MV-4-11 (cell line): ENCODE results near the gene C20orf96.
"Not testable (repeated sequence)": the region's sequence is repeated elsewhere in the genome, so short reads cannot be mapped to it uniquely, and the experiment has no call there.

Source experiments
- DNase-seq: peaks from one replicate; lab custom pipeline; 2025; lab: John Stamatoyannopoulos, UW

The C20orf96 gene, protein sequence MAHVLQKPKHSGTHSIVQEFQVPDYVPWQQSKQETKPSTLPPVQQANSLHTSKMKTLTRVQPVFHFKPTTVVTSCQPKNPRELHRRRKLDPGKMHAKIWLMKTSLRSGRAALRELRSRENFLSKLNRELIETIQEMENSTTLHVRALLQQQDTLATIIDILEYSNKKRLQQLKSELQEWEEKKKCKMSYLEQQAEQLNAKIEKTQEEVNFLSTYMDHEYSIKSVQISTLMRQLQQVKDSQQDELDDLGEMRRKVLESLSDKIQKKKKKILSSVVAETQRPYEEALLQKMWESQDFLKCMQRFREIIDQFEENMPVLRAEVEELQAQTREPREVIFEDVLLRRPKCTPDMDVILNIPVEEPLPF

DNA sequence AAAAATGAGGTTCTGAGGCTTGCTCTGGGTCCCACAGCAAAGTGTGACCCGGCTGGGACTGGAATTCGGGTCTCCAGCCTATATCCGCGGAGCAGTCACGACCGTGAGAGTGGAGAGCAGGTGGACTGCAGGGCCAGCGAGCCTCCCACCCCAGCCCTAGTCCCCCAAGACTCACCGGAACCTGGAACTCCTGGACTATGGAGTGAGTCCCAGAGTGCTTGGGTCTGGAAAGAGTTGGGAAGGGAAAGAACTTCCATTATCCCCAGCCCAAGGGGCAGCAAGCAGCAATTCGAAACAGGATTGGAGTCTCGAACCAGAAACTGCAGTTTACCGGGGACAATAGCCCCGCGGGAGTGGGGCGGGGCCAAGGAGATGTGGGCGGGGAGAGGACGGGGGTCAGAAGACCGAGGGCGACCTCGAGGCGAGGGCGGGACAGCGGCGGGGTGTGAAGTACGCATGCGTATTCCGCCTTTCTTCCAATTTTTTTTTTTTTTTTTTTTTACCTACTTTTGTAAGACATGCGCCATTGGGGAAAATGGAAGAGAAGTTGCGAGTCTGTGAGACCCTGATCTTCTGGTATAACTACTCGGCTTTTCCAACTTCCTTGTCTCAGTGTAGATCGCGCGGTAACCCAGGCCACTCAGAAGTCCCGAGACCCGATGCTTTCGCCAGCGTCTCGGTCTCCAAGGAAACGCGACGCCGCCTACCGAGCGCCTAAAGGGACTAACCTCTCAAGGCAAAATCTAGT lies at the start of gene C20orf96:
C20orf96 (minus strand) TSS at position 667 of the 748 bp plus-strand sequence; CDS start at position 527, 140 bp downstream.
- peak; percentile 93 for DNase-seq

DNA sequence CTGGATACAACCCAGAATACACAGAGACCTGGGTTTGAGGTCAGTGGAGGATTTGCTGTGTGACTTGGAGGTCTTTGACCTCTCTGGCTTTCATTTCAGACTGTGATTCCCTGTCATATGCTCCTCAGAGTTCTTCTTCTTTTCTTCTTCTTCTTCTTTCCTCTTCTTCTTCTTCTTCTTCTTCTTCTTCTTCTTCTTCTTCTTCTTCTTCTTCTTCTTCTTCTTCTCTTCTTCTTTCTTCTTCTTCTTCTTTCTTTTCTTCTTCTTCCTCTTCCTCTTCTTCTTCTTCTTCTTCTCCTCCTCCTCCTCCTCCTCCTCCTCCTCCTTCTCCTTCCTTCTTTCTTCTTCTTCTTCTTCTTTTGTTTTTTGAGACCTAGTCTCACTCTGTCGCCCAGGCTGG lies 45.5 kb upstream of the C20orf96 start:
- DNase-seq: not testable (repeated sequence)

DNA sequence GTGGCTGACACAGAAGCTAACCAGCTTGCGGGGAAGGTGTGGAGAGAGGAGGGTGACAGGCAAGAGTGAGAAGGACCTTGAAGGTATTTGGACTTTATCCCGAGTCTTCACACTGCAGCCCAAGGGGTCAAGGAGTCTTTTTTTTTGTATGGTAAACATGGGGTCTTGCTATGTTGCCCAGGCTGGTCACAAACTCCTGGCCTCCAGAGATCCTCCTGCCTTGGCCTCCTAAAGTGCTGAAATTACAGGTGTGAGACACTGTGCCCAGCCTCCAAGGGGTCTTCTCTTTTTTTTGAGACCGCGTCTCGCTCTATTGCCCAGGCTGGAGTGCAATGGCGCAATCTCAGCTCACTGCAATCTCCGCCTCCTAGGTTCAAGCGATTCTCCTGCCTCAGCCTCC lies 44.0 kb upstream of the C20orf96 start:
- DNase-seq: no peak

DNA sequence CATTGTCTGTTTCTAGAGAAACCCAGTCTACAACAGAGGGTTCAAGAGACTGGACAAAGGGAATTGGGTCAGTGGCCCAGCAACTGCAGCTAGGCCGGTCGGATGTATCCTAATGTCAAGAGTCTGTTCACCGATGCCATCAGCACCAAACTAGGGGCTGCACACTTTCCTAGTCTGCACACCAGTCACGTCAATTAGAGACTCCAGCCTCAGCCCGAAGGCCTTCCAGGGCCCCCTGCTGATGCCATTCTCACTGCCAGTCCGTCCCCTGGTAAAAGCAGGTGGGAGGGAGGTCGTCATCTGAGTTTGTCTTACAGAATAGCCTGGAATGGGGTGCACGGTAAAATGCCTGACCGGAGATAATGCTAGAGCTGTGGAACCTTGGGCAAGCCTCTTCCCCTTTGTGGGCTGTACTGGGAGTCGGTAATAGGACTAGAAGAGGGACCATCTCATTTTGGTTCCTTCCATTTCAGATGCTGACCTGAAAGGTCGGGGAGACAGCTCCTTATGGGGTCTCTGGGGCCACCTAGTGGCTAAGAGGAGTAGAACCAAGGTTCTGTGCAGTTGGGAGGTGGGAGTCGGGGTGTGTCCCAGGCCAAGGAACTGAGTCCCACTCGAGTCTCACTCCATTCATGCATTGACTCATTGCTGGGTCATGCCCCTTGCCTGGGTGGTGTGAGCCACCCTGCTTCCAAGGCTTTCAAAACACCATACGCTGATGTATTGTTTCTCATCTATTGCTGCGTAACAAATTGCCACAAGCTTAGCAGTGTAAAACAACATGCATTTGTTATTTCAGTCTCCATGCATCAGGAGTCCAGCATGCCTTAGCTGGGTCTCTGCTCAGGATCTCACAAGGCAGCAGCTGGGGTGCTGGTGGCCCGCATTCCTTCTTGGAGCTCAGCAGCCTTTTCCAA lies 39.9 kb upstream of the C20orf96 start:
- DNase-seq: peak; percentile 87

DNA sequence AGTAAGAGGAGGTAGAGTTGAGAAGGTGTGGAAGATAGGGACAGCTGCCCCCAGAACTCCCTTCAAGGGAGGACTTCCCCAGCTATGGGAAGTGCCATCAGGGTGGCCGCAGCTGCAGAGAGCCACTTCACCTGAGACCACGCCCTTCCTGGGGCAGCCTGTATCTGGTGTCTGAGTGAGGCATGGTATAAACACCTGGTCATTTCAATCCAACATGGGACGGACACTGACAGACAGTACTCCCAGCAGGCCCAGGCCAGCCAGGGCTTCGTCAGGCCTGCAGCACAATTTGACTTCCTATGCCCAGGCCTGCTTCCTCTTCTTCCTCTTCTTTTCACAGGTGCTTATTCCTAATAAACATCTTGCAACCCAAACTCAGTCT lies 39.3 kb upstream of the C20orf96 start:
- no peak for DNase-seq

DNA sequence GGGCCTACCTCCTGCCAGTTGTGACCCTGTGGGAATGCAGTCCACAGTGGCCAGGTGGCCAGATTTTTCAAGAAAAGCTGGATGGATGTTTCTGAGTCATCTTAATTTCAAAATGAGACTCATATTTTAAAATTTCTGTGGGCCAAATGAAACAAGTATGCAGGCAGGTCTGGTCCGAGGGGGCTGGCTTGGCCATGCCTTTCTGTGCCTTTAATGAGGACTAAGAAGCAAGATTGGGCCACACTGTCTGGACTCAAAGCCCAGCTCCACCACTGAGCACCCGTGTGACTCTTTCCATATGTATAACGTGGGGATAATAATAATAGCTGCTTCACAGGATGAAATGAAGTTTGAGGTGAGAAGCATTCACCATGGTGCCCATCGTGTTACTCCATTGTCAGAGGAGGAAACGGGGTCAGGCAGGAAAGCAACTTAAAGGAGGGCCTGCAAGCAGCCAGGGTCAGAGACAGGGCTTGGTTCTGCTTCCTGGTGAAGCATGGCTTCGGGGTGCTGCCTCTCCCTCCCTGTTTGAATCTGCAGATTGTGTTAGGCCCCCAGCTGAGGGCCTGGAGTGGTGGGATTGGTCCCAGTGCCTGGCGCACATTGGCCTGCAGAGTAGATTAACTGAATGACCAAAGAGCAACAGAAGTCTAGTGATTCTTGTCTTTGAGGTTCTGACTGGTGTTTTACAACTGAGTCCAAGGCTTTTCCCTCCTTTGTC lies 38.6 kb upstream of the C20orf96 start:
- DNase-seq: no peak

DNA sequence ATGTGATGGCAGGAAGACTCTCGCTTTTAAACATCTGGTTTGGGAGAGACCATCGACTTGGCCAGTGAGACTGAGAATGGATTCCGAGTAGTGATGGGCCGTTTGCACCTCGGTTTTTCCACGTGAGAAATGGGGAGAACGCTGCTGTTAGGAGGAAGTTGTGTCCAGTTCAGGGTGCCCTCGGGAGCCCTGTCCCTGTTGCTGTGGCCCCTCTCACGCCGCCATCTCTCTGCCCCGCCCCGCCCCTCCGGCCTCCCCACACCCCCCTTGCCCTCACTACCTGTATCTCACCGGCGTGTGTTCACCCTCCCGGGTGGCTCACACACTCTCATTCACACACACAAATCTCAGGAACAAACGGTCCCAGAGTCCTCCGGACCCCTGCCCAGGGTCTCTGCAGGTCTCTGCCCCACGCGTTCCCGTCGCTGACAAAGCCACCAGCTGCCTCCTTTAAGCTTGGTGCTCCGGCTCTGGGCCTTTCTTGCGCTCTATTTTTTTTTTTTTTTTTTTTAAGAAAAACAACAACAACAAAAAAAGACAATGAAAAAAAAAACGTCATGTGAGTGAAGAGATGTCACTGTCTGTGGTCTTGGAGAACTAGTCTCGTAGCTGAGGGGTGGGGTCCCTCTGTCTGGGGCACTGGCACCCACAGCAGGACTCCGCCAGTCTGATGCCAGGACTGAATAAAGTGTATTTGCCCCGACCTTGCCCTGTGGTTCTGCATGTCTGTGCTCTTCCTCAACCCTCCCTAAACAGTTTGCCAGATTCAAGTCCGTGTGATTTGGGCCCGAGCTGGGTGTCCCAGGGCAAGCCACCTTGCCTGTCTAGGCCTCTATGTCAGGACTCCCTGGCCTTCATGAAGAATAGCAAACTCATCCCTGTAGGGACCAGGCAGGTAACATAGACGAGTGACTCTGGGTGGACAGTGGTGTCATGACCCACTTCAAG lies 37.8 kb upstream of the C20orf96 start:
- no peak for DNase-seq

DNA sequence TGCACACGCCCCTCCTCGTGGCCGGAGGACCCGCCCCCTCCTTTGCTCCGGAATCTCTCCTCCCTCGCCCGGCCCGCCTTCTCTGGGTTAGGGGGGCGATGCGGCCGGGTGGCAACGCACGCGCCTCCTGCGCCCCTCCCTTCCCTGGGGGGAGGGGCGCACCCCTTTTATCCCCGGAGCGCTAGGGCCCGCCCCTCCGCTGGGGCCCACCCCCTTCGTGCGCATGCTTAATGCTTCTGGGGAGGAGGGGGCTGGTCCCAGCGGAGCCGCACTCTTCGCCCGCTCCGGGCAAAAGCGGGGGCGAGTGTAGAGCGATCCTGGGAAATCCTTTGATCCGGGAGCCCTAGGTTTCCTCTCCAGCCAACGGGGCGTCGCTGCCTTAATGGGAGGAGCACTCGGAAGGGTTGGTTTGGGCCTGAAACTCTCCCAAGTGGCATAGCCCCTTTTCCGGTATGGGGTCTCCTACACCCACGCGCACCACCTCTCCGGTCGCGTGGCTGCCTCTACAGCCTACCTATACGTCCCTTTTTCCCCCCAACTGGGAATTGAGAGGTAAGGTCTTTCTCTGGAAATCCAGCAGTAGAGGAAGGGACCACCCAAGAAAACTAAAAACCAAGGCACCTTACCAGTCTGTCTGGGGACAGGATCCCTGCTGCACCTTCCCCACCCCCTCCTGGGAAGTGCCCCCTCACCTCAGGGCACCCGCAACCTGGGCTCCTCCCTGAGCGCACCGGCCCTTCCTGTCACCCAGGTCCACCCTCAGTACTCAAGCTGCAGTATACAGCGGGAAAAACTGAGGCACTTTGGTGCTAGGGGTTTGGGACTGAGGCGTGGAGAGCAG lies 36.9 kb upstream of the C20orf96 start:
- DNase-seq: peak; percentile 36

DNA sequence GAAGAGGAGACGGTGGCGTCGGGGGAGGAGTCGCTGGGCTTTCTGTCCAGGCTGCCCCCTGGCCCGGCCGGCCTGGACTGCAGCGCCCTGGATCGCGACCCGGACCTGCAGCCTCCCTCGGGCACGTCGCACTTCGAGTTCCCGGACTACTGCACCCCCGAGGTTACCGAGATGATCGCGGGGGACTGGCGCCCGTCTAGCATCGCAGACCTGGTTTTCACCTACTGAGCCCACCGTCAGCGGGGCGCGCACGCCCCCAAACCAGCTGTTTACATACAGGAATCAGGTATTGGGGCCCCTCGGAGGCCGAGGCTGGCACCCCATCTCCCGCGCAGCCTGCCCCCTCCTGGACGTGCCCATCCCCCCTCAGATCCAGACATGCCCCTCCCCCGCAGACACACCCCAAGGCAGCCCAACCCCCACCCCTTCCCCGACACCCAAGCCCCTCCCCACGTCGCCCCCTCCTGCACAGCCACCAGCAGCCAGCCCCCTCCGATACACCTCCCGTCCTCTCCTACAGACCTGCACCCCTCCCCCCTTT lies 36.2 kb upstream of the C20orf96 start:
- DNase-seq: no peak

DNA sequence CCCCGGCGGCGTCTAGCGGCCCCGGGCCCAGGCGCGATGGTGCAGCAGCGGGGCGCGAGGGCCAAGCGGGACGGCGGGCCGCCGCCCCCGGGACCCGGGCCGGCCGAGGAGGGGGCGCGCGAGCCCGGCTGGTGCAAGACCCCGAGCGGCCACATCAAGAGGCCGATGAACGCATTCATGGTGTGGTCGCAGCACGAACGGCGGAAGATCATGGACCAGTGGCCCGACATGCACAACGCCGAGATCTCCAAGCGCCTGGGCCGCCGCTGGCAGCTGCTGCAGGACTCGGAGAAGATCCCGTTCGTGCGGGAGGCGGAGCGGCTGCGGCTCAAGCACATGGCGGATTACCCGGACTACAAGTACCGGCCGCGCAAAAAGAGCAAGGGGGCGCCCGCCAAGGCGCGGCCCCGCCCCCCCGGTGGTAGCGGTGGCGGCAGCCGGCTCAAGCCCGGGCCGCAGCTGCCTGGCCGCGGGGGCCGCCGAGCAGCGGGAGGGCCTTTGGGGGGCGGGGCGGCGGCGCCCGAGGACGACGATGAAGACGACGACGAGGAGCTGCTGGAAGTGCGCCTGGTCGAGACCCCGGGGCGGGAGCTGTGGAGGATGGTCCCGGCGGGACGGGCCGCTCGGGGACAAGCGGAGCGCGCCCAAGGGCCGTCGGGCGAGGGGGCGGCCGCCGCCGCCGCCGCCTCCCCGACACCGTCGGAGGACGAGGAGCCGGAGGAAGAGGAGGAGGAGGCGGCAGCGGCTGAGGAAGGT lies 35.5 kb upstream of the C20orf96 start:
- peak; percentile 27 for DNase-seq

DNA sequence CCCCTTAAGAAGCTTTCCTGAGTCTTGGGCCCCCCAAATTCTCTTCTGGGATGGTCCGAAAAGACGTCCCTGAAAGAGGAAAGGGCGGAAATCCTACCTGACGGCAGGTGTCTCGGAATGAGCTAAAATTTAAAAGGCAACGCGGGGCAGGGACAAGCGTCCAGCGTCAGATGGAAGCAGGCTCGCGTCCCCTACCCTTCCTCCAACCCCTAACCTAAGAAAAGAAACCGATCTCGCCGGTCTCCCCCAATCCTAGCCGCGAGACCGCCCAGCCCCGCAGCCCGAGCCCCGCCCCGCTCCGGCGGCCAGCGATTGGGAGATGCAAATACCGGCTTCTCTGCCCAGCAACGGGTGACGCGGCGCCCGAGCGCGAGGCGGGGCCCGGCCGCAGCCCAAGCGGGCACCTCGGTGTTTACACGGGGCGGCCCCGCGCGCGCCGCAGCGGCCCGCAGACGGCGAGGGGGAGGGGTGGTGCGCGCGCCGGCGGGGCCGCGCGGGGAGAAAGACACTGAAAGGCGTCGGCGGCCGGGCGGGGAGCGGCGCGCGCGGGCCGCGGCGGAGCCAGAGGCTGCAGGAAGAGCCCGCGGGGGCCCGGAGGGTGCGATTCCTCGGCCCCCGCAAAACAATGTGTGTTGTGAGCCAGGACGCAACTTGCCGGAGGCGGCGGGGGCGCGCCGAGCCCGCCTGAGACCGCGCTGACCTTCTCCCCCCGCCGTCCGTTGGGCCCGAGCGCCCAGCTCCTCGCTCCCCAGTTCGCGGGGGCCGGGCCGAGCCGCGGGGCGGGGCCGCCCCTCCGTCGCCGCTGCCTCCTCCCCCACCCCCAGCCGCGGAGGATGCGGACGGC lies 34.7 kb upstream of the C20orf96 start, which contains the start of gene SOX12:
SOX12 (plus strand) TSS at position 508 of the 844 bp plus-strand sequence. CDS start 373 bp downstream, outside the sequence.
- DNase-seq: peak; percentile 84

DNA sequence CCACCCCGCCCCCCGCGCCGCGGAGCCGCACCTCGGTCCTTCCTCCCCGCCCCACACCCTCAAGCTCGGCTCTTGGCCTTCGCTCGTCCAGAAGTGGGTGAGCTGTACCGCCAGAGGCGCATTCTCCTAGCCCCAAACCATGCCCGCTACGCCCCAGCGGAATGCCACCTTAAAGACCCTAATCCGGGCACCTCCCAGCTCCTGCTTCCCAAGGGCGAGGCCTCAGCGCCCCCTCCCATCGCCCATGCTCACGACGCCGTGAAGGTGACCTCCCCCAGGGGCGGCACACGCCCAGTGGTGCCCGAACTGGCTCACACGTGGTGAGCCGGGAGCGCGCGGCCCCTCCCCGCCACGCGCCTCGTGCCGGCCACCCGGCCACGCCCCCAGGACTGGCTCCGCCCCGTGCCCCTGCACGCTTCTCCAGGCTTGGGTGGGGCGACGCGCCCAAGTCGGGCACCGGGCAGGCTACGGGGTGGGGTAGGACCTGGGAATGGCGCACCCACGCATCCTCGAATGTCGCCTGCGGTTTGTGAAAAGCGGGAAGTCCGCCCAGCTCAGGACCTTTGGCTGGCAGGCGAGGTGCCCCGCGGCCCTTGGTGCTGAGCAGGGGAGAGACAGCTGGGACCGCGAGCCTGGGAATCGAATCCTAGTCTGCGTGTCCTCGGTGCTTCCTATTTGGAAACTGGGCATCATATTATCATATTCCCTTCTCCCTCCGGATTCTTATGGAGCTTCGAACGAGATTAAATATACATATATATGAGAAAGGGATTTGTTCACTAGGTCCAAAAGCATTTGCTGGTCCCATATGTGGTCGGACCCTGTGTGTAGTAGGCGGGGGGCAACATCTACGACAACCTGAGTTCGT lies 33.9 kb upstream of the C20orf96 start:
- peak; percentile 80 for DNase-seq

DNA sequence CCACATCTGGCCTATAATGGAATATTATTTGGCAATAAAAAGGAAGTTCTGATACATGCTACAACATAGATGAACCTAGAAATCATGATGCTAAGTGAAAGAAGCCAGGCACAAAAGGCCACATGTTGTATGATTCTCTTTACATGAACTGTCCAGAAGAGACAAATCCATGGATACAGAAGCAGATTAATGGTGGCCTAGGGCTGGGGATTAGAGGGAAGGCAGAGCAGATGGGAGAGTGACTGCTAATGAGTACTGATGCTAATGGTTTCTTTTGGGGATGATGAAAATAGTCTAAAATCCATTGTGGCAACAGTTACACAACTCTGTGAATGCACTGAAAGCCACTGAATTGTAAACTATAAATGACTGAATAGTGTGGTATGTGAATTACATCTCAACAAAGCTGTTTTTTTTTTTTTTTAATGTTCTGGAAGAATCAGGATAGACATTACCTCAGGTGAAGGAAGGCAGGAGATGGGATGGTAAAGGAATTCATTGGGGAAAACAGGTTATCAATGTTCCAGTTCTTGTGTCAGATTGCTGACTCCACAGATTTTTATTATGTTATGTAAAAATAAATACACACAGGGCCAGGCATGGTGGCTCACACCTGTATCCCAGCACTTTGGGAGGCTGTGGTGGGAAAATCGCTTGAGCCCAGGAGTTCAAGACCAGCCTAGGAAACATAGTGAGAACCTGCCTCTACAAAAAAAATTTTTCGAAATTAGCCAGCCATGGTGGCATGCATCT lies 25.9 kb upstream of the C20orf96 start:
- DNase-seq: no peak

DNA sequence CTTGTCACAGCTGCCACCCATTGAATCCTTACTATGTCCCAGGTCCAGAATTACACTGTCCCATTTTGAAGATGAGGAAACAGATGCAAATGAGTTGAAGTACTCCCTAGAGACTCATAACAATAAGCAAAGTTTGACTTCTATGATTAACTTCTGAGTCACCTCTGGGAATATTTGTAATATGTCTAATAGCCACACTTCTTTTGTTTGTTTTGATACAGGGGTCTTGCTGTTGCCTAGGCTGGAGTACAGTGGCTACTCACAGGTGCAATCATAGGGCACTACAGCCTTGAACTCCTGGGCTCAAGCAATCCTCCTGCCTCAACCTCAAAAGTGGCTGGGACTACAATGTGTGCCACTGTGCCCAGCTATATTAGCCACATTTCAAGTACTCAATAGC lies 23.4 kb upstream of the C20orf96 start:
- DNase-seq: no peak

DNA sequence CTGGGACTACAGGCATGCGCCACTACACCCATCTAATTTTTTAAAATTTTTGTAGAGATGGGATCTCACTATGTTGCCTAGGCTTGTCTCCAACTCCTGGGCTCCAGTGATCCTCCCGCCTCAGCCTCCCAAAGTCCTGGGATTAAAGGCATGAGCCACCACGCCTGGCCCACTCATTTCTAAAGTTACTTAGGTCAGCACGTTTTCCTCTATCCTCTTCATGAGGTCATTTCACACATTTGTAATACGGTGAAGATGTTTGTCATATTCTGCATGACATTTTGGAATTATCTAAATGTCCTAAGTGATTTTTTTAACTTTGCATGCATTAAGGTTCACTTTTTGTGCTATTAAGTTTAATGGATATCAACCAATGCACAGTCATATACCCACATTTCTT lies 22.9 kb upstream of the C20orf96 start:
- DNase-seq: no peak

DNA sequence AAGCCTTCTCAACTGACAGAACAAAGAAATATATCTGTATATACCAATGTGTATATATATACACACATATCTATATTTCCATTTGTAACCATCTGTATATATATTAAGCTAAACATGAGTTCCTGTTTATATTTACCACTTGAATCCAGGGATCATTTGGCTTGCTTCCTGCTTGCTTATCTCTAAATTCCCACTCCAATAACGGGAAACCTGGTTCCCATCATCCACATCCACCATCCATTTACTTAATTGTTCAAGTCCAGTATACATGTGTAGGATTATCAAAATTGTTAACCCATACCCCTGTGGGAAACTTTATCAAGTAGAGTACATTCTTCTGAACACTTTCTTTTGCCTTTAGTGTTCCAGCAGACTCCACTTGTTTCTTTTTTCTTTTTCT lies 22.3 kb upstream of the C20orf96 start:
- no peak for DNase-seq
